VCaP (cell line): ENCODE results near the gene SLC35D2.
A peak's percentile ranks its signal among the peaks of the same experiment; 100 is the strongest.

Experiments used
- H3K27ac ChIP-seq: fragments of 450-650 bp; 2 replicates; pipeline ENCODE4 v1.5.1; 2017
- TF ChIP-seq, protein P1 (sequence below): fragments of 450-650 bp; conservative IDR thresholded peaks from 2 replicates; pipeline ENCODE4 v1.5.1; 2017; ENCODE audit warnings: mild to moderate bottlenecking, moderate library complexity

The SLC35D2 gene

GRCh38 chr9:96412174-96412913 lies 28.8 kb upstream of the SLC35D2 start:
- TF ChIP-seq, protein P1, sequence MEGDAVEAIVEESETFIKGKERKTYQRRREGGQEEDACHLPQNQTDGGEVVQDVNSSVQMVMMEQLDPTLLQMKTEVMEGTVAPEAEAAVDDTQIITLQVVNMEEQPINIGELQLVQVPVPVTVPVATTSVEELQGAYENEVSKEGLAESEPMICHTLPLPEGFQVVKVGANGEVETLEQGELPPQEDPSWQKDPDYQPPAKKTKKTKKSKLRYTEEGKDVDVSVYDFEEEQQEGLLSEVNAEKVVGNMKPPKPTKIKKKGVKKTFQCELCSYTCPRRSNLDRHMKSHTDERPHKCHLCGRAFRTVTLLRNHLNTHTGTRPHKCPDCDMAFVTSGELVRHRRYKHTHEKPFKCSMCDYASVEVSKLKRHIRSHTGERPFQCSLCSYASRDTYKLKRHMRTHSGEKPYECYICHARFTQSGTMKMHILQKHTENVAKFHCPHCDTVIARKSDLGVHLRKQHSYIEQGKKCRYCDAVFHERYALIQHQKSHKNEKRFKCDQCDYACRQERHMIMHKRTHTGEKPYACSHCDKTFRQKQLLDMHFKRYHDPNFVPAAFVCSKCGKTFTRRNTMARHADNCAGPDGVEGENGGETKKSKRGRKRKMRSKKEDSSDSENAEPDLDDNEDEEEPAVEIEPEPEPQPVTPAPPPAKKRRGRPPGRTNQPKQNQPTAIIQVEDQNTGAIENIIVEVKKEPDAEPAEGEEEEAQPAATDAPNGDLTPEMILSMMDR: no peak
- H3K27ac ChIP-seq: peak overlapping the region; percentile 57

GRCh38 chr9:96411129-96411838 lies 27.8 kb upstream of the SLC35D2 start:
- TF ChIP-seq, protein P1: no peak
- no peak overlapping the region for H3K27ac ChIP-seq

DNA sequence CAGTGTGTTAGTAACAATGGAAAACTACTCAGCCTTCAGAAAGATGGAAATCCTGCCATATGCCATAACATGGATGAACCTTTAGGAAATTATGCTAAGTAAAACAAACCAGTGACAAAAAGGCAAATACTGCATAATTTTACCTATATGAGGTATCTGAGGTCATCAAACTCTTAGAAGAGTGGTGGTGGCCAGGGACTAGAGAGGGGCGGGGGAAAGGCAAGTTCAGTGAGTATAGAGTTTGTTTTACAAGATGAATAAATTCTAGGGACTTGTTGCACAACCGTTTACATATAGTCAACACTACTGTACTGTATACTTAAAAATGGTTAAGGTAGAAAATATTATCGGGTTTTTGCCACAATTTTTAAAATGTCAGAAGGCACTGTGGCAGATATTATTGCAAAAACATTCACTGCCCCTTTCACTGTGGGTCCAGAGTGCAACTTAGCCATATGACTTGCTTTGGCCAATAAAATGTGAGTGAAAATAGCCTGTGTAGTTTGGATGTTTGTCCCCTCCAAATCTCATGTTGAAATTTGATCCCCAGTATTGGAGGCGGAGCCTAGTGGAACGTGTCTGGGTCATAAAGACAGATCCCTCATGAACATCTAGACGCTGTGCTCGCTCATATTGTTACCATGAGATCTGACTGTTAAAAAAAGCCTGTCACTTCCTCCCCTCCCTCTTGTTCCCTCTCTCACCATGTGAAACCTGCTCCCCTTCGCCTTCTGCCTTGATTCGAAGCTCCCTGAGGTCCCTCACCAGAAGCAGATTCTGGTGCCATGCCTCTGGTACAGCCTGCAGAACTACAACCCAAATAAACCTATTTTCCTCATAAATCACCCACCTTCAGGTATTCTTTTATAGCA lies 25.1 kb upstream of the SLC35D2 start:
- TF ChIP-seq, protein P1: no peak
- no peak overlapping the region for H3K27ac ChIP-seq

DNA sequence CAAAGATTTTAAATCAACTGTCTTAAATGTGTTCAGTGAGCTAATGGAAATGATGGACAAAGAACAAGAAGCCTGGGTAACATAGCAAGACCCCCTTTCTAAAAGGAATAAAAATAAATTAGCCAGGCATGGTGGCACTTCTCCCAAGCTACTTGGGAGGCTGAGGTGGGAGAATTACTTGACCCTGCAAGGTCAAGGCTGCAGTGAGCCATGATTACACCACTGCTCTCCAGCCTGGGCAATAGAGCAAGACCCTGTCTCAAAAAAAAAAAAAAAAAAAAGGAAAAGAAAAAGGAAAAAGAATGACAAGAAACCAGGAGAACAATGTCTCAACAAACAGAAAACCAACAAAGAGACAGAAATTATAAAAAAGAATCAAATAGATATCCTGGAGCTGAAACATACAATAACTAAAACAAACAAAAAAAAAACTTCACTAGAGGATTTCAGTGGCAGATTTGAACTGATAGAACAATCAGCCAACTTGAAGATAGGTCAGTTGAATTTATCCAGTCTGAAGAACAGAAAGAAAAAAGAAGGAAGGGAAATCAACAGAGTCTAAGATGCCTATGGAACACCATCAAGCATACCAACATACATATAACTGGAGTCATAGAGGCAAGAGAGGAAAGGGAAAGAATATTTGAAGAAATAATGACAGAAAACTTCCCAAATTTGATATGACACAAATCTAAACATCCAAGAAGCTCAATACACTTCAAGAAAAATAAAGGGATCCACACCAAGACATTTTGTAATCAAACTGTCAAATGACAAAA lies 16.8 kb upstream of the SLC35D2 start:
- TF ChIP-seq, protein P1: no peak

GRCh38 chr9:96399325-96399633 lies 15.8 kb upstream of the SLC35D2 start:
- TF ChIP-seq, protein P1: no peak
- H3K27ac ChIP-seq: no peak overlapping the region

More for the DNA sequence above, 16.8 kb upstream of the SLC35D2 start:
- H3K27ac ChIP-seq: no peak overlapping the region

GRCh38 chr9:96398582-96399324 lies 15.2 kb upstream of the SLC35D2 start:
- no peak overlapping the region for H3K27ac ChIP-seq
- TF ChIP-seq, protein P1: no peak
